ENCODE data around the gene INSM2. TPM values are rescaled to one million over a fixed set of nuclear protein-coding genes. Genes with fewer than 3 reads are reported as not detected.

The INSM2 gene
- total RNA-seq, 2 donors from 2014 or later = not detected

- Mint-ChIP-seq H3K4me1 (no peaks in the 10 kb centered on the region), H3K27me3 (no peaks in the 10 kb centered on the region)
- ATAC-seq (replicated peaks) = no peak
Observed at GRCh38 chr14:35571598-35571997, 37.6 kb downstream of the INSM2 start.

GRCh38 chr14:35573911-35574310 lies 39.9 kb downstream of the INSM2 start:
- no peak for ATAC-seq (replicated peaks)
- H3K27ac Mint-ChIP-seq = no peak overlapping the region
- no peaks in the 10 kb centered on the region for H3K4me1 Mint-ChIP-seq
- no peaks in the 10 kb centered on the region for H3K27me3 Mint-ChIP-seq
- H3K4me3 Mint-ChIP-seq = no peak overlapping the region
- H3K36me3 Mint-ChIP-seq (ENCODE audit: low read depth) = peaks cover 43% of the 10 kb centered on the region
- no peaks in the 10 kb centered on the region for H3K9me3 Mint-ChIP-seq

More at GRCh38 chr14:35571598-35571997, 37.6 kb downstream of the INSM2 start:
- peaks cover 43% of the 10 kb centered on the region for H3K36me3 Mint-ChIP-seq (ENCODE audit: low read depth)
- no peaks in the 10 kb centered on the region for H3K9me3 Mint-ChIP-seq
- no peak overlapping the region for H3K27ac Mint-ChIP-seq
- no peak overlapping the region for H3K4me3 Mint-ChIP-seq

- H3K36me3 Mint-ChIP-seq (ENCODE audit: low read depth) = peaks cover 32% of the 10 kb centered on the region
- H3K4me1 Mint-ChIP-seq = no peaks in the 10 kb centered on the region
- ATAC-seq (replicated peaks) = no peak
- no peaks in the 10 kb centered on the region for H3K9me3 Mint-ChIP-seq
- H3K4me3 Mint-ChIP-seq = no peak overlapping the region
- no peaks in the 10 kb centered on the region for H3K27me3 Mint-ChIP-seq
- H3K27ac Mint-ChIP-seq = no peak overlapping the region
Observed at GRCh38 chr14:35576260-35576659, 42.3 kb downstream of the INSM2 start.

- Mint-ChIP-seq H3K9me3 (no peaks in the 10 kb centered on the region), H3K36me3 (ENCODE audit: low read depth) (peaks cover 26% of the 10 kb centered on the region), H3K27me3 (no peaks in the 10 kb centered on the region), H3K27ac (no peak overlapping the region), H3K4me1 (no peaks in the 10 kb centered on the region), H3K4me3 (no peak overlapping the region)
- no peak for ATAC-seq (replicated peaks)
Observed at GRCh38 chr14:35576856-35577255, 42.9 kb downstream of the INSM2 start.

- Mint-ChIP-seq H3K27ac (no peak overlapping the region), H3K4me3 (no peak overlapping the region), H3K9me3 (no peaks in the 10 kb centered on the region), H3K27me3 (no peaks in the 10 kb centered on the region), H3K36me3 (ENCODE audit: low read depth) (peaks cover 18% of the 10 kb centered on the region), H3K4me1 (no peaks in the 10 kb centered on the region)
- ATAC-seq (replicated peaks) = no peak
Observed at GRCh38 chr14:35578135-35578534, 44.2 kb downstream of the INSM2 start.

GRCh38 chr14:35578639-35579038 lies 44.7 kb downstream of the INSM2 start:
- H3K27me3 Mint-ChIP-seq = no peaks in the 10 kb centered on the region
- no peaks in the 10 kb centered on the region for H3K9me3 Mint-ChIP-seq
- ATAC-seq (replicated peaks) = no peak
- no peak overlapping the region for H3K27ac Mint-ChIP-seq
- H3K4me3 Mint-ChIP-seq = no peak overlapping the region
- peaks cover 23% of the 10 kb centered on the region for H3K36me3 Mint-ChIP-seq (ENCODE audit: low read depth)
- H3K4me1 Mint-ChIP-seq = no peaks in the 10 kb centered on the region

Other genes starting within 250 kb of the INSM2 start
- gene PSMA6, start 241.8 kb upstream of the INSM2 start, total RNA-seq = 100 to 1,000 TPM; 295 to 386 TPM
- gene NFKBIA, start 129.4 kb upstream of the INSM2 start, total RNA-seq = 100 to 1,000 TPM; 299 to 554 TPM

All from activated T-helper 17 cell treated with anti-CD3 and anti-CD28 coated beads, Interleukin-2, amount 50 U/mL, for 72 hours (primary cell).